G401.6 (cell line): ENCODE results near the gene NDEL1.

ENCODE experiments used
- FAIRE-seq: peaks from 2 replicates; lab custom pipeline; 2012; peaks lifted over from hg19 to GRCh38; lab: Jason Lieb, UNC

Gene NDEL1

DNA sequence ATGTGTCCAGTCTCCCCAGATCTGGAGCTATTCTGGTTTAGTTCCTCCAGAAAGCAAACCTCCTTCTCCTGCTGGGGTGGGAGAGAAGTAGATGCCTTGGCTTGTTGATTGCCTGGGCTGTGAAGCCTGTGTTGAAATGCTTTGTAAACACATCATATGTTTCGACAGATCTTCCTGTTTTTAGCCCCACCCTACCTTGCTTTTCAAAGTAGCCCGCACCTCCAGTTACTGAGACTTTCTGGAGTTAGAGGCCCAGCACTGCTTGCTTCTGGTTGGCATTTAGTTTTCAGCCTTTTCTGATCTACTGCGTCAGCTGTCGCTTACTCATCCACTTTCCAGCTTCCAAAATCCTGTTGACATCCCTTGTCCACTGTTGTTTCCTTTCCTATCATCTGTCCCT is 17.9 kb upstream of the NDEL1 start:
- no peak for FAIRE-seq

DNA sequence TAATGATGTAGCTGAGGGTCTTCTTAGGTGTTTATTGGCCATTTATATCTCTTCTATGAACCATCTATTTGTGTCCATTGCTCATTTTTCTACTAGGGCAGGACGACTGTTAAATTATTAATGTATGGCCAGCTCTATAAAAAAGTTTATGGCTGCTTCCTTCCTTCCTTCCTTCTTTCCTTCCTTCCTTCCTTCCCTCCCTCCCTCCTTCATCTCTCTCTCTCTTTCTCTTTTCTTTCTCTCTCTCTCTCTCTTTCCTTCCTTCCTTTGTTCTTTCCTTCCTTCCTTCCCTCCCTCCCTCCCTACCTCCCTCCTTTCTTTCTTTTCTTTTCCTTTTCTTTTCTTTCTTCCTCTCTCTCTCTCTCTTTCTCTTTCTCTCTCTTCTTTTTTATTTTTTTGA is 17.2 kb upstream of the NDEL1 start:
- no peak for FAIRE-seq

GRCh38 chr17:8419305-8419704 is 16.4 kb upstream of the NDEL1 start:
- FAIRE-seq = no peak

- FAIRE-seq = no peak
Measured at GRCh38 chr17:8420041-8420934, 15.4 kb upstream of the NDEL1 start.

DNA sequence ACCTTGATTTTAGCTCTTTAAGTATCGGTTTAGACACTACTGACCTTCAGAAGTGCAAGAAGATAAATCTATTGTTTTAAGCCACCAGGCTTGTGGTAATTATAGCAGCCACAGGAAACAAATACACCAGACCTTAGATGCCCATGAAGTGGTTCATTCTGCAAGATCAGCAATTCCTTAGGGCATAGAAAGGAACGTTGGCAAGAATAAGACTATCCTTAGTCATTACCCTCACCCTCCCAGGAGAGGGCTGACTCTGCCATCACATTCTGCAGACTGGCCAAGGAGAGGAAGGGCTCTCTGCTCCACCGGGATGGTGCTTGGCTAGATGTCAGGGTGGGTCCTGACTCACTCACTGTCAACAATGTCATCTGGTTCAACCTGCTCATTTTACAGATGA is 14.1 kb upstream of the NDEL1 start:
- no peak for FAIRE-seq

DNA sequence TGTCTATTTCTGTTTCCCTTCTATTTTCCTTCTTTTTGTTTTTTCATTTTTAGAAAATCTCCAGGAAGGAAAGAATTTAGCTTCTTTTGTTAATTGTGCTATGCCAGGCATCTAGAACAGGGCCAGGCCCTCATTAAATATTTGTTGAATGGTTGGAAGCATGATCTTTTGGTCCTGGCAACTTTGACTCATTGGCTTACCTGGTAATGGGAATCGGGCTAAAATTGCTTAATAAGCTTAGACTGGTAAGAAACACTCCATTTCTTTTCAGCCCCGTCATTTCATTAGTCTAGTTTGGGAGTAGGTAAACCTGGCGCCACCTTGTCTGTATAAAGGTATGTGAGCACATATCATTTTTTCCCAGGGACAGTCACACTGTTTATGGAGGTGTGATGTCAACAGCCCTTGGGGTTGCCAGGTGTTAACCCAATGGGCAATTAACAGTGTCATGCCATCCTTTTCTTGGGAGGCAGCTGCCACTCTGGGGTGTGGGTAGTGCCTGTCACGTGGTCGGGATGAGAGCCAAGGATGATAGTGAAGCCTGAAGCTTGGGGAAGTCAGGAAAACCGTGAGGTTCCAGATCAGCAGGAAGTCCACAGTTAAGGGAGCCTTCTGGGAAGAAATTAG is 9.5 kb upstream of the NDEL1 start:
- no peak for FAIRE-seq

GRCh38 chr17:8426802-8427201 is 8.9 kb upstream of the NDEL1 start:
- no peak for FAIRE-seq

GRCh38 chr17:8430966-8431365 is 4.7 kb upstream of the NDEL1 start:
- FAIRE-seq = no peak

GRCh38 chr17:8436169-8436843 is 622 bp downstream of the NDEL1 start:
- FAIRE-seq = no peak

GRCh38 chr17:8436844-8437171 is 1.1 kb downstream of the NDEL1 start:
- FAIRE-seq = no peak

DNA sequence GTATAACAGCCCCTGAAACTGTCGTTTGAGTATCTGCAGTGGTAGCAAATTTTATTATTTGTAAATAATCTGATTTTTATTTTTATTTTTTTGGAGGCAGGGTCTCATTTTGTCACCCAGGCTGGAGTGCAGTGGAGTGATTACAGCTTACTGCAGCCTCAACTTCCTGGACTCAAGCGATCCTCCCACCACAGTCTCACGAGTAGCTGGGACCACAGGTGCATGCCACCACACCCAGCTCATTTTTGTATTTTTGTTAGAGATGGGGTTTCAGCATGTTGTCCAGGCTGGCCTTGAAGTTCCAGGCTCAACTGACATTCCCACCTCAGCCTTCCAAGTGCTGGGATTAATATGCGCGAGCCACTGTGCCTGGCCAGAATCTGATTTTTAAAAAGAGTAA is 2.8 kb downstream of the NDEL1 start:
- no peak for FAIRE-seq

- FAIRE-seq = no peak
Measured at GRCh38 chr17:8439681-8440080, 4.0 kb downstream of the NDEL1 start.

- no peak for FAIRE-seq
Measured at GRCh38 chr17:8441690-8442089, 6.0 kb downstream of the NDEL1 start.

DNA sequence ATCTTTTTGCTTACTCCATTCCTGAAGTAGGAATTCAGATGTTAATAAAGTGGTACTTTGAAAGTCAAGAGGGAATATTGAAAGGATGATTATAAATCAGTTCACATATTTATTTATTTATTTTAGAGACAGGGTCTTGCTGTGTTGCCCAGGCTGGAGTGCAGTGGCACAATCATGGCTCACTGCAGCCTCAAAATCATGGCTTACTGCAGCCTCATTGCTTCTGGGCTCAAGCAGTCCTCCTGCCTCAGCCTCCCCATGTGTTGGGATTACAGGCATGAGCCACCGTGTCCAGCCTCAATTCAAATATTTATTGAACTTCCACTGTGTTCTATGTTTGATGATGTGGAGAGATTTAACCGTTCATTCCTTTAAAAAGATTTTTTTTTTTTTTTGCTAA is 6.6 kb downstream of the NDEL1 start:
- no peak for FAIRE-seq

DNA sequence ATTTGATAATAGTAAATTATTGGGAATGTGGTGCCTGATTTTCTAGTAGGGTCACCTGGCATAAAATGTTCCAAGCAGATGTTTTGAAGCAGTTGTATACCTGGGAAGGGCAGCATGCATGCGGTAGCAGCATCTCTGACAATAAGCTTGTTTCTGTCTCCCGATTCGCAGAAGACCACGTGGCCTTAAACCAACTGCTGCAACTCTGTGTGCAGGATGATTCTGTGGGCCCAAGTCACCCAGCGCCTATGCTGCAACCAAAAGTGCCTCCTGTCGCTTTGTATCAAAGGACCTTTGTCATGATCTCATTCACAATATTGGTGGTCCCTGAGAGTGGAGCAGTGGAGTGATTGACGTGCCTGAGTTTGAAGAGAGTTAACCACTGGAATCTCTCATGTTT is 8.1 kb downstream of the NDEL1 start:
- no peak for FAIRE-seq

- no peak for FAIRE-seq
Measured at GRCh38 chr17:8444494-8444893, 8.8 kb downstream of the NDEL1 start.

DNA sequence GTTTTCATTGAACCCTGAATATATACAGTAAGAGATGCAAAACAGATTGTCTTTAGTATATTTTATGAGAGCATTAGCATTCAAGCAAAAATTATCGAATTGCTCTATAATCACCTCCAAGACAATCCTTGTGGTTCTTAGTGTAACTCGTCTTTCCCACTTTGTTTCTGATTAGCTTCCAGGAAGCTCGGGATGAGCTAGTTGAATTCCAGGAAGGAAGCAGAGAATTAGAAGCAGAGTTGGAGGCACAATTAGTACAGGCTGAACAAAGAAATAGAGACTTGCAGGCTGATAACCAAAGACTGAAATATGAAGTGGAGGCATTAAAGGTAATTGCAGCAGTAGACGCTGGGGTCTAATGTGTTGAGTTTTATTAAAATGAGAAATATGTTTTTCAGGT is 9.9 kb downstream of the NDEL1 start:
- no peak for FAIRE-seq

DNA sequence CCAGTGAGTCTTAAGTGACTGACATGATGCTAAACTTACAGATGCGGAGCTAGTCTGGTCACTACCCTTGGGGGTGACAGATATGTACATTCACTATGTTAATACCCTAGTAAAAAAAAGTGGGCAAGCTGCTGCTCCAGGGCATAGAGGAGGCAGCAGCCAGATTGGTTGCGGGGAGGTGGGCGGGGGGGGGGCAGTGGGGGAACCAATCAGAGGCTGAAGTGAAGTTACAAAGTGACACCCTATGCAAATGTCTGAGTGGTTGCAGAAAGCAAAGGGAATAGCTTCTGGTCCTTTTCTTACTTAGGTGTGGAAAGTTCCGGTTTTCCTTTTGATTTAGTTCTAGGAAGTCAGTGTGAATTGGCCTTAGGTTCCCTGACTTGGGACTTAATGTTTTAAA is 12.1 kb downstream of the NDEL1 start:
- no peak for FAIRE-seq

DNA sequence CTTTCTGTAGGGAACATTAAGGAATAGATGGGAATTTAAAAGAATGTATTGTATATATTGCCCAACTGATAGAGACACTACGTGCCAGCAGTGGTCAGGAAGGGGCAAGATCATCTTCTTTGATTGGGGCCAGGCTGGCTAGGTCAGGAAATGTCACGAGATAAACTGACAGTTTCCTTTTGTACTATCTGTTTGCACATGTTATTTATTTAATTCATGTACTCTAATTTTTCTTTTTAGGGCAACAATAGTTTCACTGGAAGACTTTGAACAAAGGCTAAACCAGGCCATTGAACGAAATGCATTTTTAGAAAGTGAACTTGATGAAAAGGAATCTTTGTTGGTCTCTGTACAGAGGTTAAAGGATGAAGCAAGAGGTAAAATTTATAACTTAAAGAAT is 12.6 kb downstream of the NDEL1 start:
- FAIRE-seq = no peak

GRCh38 chr17:8451933-8452614 is 16.4 kb downstream of the NDEL1 start:
- FAIRE-seq = no peak

DNA sequence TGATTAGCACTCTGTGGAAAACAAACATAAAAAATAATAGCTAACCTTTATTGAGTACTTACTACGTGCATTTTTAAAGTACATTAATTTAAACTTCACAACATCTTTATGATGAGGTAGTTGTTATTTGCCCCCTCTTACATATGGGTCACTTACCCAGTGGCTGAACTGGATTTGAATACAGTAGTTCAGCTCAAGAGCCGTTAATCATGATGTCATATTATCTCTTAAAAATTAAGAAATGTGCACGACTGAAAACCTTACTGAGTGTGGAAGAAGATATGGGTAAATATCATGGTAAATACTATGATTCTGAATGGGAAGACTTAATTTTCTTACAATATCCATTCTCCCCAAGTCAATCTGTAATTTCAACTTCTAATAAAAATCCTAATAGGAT is 17.6 kb downstream of the NDEL1 start:
- no peak for FAIRE-seq

DNA sequence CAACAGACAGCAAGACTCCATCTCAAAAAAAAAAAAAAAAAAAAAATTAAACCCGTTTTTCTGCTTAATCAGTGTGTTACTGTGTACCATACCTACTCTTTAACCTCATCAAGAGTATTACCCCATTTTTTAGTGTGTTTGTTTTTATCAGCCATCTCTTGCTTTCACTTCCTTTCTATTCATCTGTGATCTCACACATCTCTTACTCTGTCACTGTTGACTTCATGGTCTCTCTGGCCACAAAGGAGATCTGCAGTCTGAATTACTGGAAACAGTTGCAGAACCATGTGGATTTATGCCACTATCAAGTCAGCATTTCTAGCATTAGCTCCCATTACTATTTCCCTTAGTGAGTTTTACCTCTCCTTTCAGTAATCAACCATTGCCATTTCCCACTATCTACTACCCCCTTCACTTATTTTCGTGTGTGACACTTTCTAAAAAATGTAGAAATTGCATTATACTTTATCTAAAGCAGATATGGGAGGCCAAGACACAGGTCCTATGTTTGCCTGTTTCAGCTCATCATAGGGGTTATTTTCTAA is 20.1 kb downstream of the NDEL1 start:
- FAIRE-seq = no peak

DNA sequence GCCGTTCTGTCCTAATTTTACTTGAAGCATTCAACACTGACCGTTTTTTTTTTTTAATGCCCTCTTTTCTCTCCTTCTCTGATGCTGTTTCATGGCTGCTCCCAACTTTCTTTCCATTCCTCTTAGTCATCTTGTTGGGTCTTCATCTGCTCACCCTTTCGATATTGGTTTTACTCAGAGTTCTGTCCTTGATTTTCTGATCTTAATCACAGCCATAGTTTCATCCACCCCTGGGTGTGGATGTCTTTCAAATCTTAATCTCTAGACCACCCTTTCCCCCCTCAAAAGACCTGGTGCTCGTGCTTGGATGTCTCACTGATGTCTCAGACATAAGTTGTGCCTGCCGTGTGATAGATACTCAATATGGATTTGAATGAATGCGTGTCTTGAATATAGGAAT is 22.4 kb downstream of the NDEL1 start:
- FAIRE-seq = no peak
